ENCODE data around the gene LBP. TPM values are rescaled to one million over a fixed set of nuclear protein-coding genes. Genes with fewer than 3 reads are reported as not detected.
A peak's percentile ranks its signal among the peaks of the same experiment; 100 is the strongest.

Gene LBP
- total and polyA plus RNA-seq, 2 donors (not counting 1 experiment from before 2014, with no cell fraction given) = 0.08 to 0.17 TPM

DNA sequence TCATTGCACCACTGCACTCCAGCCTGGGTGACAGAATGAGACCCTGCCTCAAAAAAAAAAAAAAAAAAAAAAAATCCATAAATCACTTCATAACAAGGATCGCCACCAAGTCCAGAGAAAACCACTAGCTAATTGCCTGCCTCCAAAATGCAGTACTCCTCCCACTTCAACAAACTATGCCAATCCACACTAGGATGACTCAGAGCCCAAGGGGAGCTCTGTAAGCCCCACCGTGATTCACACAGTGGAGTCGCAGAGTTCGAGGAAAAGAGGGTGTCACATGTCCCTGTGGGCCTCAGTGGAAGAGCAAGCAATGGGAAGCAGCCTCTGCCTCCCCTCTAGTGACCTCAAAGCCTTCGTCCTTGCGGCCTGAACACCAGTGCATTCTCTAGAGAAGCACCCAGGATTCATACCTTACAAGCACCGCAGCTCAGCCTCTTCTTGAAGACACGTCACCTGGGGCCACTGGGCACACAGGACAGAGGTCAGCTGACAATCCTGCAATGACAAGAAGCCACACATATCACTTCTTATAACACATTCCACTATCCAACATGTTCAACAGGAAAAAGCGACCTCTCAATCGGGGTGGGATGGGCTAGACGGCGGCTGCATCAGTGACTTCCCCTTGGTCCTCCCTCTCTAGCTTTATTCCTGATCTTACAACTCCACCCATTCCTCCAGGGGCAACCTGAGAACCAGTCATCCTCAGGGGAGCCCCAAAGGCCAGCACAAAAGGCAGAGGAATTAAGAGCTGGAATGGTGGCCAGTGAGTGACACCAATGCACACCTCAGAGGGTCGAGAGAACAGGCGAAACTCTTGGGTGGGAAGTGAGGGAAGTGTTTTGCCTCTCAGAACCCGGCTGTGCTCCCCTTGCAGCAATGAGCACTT is 80.0 kb downstream of the LBP start:
- Histone ChIP-seq H2AFZ (ENCODE audit: low read length) (no peak overlapping the region), H3K4me2 (ENCODE audit: extremely low read depth, insufficient read depth, low read length) (peak overlapping the region; percentile 28), H3K27ac (ENCODE audit: insufficient read depth, low read length) (peak overlapping the region; percentile 18), H3K4me3 (replicated peaks in 1 of 4; ENCODE audit: control extremely low read depth in 1 of 4, insufficient read depth in 1 of 4, low read depth in 3 of 4, low read length in 4 of 4) (no peak overlapping the region), H3K9ac (ENCODE audit: insufficient read depth, low read length) (no peak overlapping the region), H3K4me1 (ENCODE audit: control insufficient read depth, extremely low read depth, insufficient read depth, low read length) (peaks cover 17% of the 10 kb centered on the region), H3K27me3 (ENCODE audit: control insufficient read depth, insufficient read depth, low read length) (no peaks in the 10 kb centered on the region), H4K20me1 (ENCODE audit: control insufficient read depth, extremely low read depth, insufficient read depth, low read length) (peaks cover 9% of the 10 kb centered on the region), H3K9me3 (ENCODE audit: control insufficient read depth, insufficient read depth, low read depth, low read length) (no peaks in the 10 kb centered on the region), H3K36me3 (ENCODE audit: control insufficient read depth, insufficient read depth, low read length) (peaks cover 39% of the 10 kb centered on the region), H3K79me2 (ENCODE audit: control insufficient read depth, insufficient read depth, low read length) (peaks cover 63% of the 10 kb centered on the region)
- peak; percentile 87 to 93 for DNase-seq (ENCODE audit: low read depth in 2 of 2)
- TF ChIP-seq EZH2 (IDR thresholded peaks at IDR 0.05; ENCODE audit: low read length, missing control alignments) = no peak
- TF ChIP-seq, protein P1, sequence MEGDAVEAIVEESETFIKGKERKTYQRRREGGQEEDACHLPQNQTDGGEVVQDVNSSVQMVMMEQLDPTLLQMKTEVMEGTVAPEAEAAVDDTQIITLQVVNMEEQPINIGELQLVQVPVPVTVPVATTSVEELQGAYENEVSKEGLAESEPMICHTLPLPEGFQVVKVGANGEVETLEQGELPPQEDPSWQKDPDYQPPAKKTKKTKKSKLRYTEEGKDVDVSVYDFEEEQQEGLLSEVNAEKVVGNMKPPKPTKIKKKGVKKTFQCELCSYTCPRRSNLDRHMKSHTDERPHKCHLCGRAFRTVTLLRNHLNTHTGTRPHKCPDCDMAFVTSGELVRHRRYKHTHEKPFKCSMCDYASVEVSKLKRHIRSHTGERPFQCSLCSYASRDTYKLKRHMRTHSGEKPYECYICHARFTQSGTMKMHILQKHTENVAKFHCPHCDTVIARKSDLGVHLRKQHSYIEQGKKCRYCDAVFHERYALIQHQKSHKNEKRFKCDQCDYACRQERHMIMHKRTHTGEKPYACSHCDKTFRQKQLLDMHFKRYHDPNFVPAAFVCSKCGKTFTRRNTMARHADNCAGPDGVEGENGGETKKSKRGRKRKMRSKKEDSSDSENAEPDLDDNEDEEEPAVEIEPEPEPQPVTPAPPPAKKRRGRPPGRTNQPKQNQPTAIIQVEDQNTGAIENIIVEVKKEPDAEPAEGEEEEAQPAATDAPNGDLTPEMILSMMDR (conservative IDR thresholded peaks at IDR 0.05 in 1 of 2, IDR thresholded peaks at IDR 0.05 in 1 of 2; ENCODE audit: low read depth in 1 of 2, low read length in 2 of 2) = no peak

Other genes with a start within 250 kb of the LBP start
- 58.6 and 103 TPM in 2 replicates for gene TGM2, start 181.2 kb upstream of the LBP start, total RNA-seq
- gene TGM2, start 181.2 kb upstream of the LBP start, polyA plus RNA-seq = 129 and 238 TPM in 2 replicates
- 2.8 and 3.1 TPM in 2 replicates for gene KIAA1755, start 85.7 kb upstream of the LBP start, total RNA-seq
- 0.60 and 1.4 TPM in 2 replicates for gene KIAA1755, start 85.7 kb upstream of the LBP start, polyA plus RNA-seq
- gene BPI, start 42.3 kb upstream of the LBP start, total RNA-seq = not detected in 2 replicates
- gene BPI, start 42.3 kb upstream of the LBP start, polyA plus RNA-seq = 0.10 TPM in 1 of 2 replicates, not detected in the other
- gene SNHG17, start 88.8 kb downstream of the LBP start, total RNA-seq = 5.4 and 10.6 TPM in 2 replicates
- gene SNHG17, start 88.8 kb downstream of the LBP start, polyA plus RNA-seq = 15.0 and 50.2 TPM in 2 replicates
- gene RALGAPB, start 126.4 kb downstream of the LBP start, total RNA-seq = 22.1 and 31.4 TPM in 2 replicates
- gene RALGAPB, start 126.4 kb downstream of the LBP start, polyA plus RNA-seq = 15.6 and 19.5 TPM in 2 replicates
- gene ADIG, start 234.7 kb downstream of the LBP start, total RNA-seq = not detected in 2 replicates
- not detected in 2 replicates for gene ADIG, start 234.7 kb downstream of the LBP start, polyA plus RNA-seq

Data from fibroblast of lung (primary cell).